MM.1S (cell line): ENCODE results near the gene PCDHGA5.
A peak's percentile ranks its signal among the peaks of the same experiment; 100 is the strongest.
"Not testable (repeated sequence)": the region's sequence is repeated elsewhere in the genome, so short reads cannot be mapped to it uniquely, and the experiment has no call there.

Experiments
- DNase-seq: peaks from one replicate; pipeline ENCODE4 v3.0.0-alpha.2; 2015
- H2AFZ ChIP-seq: fragments of 300-600 bp; sonication (generic); 2 replicates; pipeline ENCODE4 v1.6.0; 2016; ENCODE audit warnings: antibody characterized with exemption, low read length
- H3F3A ChIP-seq: fragments of 300-600 bp; sonication (generic); 2 replicates; pipeline ENCODE4 v1.6.1; 2016; ENCODE audit warnings: mild to moderate bottlenecking, antibody characterized with exemption, low read length, moderate library complexity, mixed read lengths; ENCODE audit not compliant: insufficient read depth
- H3K27ac ChIP-seq: fragments of 300-600 bp; sonication (generic); 2 replicates; pipeline ENCODE4 v1.5.1; 2016; ENCODE audit warnings: mild to moderate bottlenecking, low read length
- H3K27me3 ChIP-seq: fragments of 300-600 bp; sonication (generic); replicated peaks from 2 replicates; pipeline ENCODE4 v1.6.0; 2016; ENCODE audit warnings: low read length; ENCODE audit not compliant: insufficient read depth
- H3K36me3 ChIP-seq: fragments of 300-600 bp; sonication (generic); replicated peaks from 2 replicates; pipeline ENCODE4 v1.6.1; 2016; ENCODE audit warnings: mild to moderate bottlenecking, low read length, mixed read lengths; ENCODE audit not compliant: insufficient read depth
- H3K4me1 ChIP-seq: fragments of 300-600 bp; sonication (generic); 2 replicates; pipeline ENCODE4 v1.6.1; 2016; ENCODE audit warnings: low read length, mixed read lengths
- H3K4me2 ChIP-seq: fragments of 300-600 bp; sonication (generic); 2 replicates; pipeline ENCODE4 v1.6.0; 2016; ENCODE audit warnings: low read depth, low read length
- H3K4me3 ChIP-seq: fragments of 300-600 bp; sonication (generic); 2 replicates; pipeline ENCODE4 v1.5.1; 2016; ENCODE audit warnings: low read length, mixed read lengths
- H3K79me2 ChIP-seq: fragments of 300-600 bp; sonication (generic); 2 replicates; pipeline ENCODE4 v1.6.1; 2016; ENCODE audit warnings: mixed run types, low read length, mixed read lengths
- H3K9ac ChIP-seq: fragments of 300-600 bp; sonication (generic); 2 replicates; pipeline ENCODE4 v1.6.1; 2016; ENCODE audit warnings: low read length, mixed read lengths
- H3K9me2 ChIP-seq: fragments of 300-600 bp; sonication (generic); replicated peaks from 2 replicates; pipeline ENCODE4 v1.6.1; 2016; ENCODE audit warnings: mild to moderate bottlenecking, low read length, mixed read lengths; ENCODE audit not compliant: insufficient read depth
- H3K9me3 ChIP-seq: fragments of 300-600 bp; sonication (generic); replicated peaks from 2 replicates; pipeline ENCODE4 v1.6.1; 2016; ENCODE audit warnings: mild to moderate bottlenecking, low read length, mixed read lengths; ENCODE audit not compliant: insufficient read depth
- H4K20me1 ChIP-seq: fragments of 300-600 bp; sonication (generic); 2 replicates; pipeline ENCODE4 v1.6.1; 2016; ENCODE audit warnings: mild to moderate bottlenecking, low read length, moderate library complexity, mixed read lengths; ENCODE audit not compliant: insufficient read depth
- CTCF ChIP-seq: fragments of 300-600 bp; sonication (generic); IDR thresholded peaks from 2 replicates; pipeline ENCODE4 v1.5.1; 2016; ENCODE audit warnings: antibody characterized with exemption, low read length, mixed read lengths
- EZH2 ChIP-seq: fragments of 300-600 bp; sonication (generic); optimal IDR thresholded peaks from 2 replicates; pipeline ENCODE3; 2017; ENCODE audit warnings: low read depth, mild to moderate bottlenecking, antibody characterized with exemption, low read length, mixed read lengths
- EZH2phosphoT487 ChIP-seq: fragments of 300-600 bp; sonication (generic); IDR thresholded peaks from 2 replicates; pipeline ENCODE4 v1.6.1; 2018; ENCODE audit warnings: antibody characterized with exemption, low read length

Gene PCDHGA5

GRCh38 chr5:141399555-141400258 is 35.7 kb downstream of the PCDHGA5 start:
- DNase-seq, result no peak
- Histone ChIP-seq H4K20me1 (no peaks in the 10 kb centered on the region), H2AFZ (no peak overlapping the region), H3K36me3 (no peaks in the 10 kb centered on the region), H3K9ac (no peak overlapping the region), H3K27ac (no peak overlapping the region), H3K4me1 (no peaks in the 10 kb centered on the region), H3K79me2 (no peaks in the 10 kb centered on the region), H3K9me2 (no peaks in the 10 kb centered on the region), H3K27me3 (peaks cover 11% of the 10 kb centered on the region; the same call in 1 of the 2 replicates), H3K4me3 (no peak overlapping the region), H3K9me3 (no peaks in the 10 kb centered on the region), H3K4me2 (no peak overlapping the region), H3F3A (no peaks in the 10 kb centered on the region)
- TF ChIP-seq CTCF (no peak), EZH2 (no peak), EZH2phosphoT487 (no peak)

DNA sequence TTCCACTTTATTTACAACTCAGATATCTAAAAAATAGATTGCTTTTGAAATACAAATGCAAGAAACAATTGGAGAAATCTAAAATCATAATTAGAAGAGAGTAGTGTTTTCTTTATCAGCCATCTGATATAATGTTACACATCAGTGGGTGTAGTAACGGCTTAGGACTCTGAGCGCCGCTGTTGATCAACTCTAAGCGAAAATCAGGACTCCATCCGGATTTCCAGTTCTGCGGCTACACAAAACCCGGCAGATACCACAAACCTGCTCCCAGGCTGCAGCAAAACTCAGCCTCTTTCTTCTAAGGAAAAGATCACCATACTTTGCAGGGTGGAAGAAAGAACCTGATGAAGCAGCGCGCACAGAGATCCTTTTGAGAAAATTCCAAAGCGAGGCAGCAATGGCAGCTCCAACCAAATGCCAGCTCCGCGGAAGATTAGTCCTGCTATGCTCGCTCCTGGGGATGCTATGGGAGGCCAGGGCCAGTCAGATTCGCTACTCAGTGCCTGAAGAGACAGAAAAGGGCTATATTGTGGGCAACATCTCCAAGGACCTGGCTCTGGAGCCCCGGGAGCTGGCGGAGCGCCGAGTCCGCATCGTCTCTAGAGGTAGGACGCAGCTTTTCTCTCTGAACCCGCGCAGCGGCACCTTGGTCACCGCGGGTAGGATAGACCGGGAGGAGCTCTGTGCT is 38.7 kb downstream of the PCDHGA5 start, which contains the start of gene PCDHGA9:
Gene PCDHGA9, plus strand, starts transcription at position 226 of the 691 bp plus-strand sequence. Its CDS starts 175 bp downstream, at position 401.
- H3K9ac ChIP-seq, result no peak within 1 kb of the TSS
- H3K79me2 ChIP-seq, result no peaks in the 10 kb centered on the region
- peaks cover 11% of the 10 kb centered on the region; the same call in 1 of the 2 replicates for H3K27me3 ChIP-seq
- 0 out of 2 replicates have a peak within 1 kb of the TSS, but pooled peaks have one; percentile 21 for H2AFZ ChIP-seq
- no peak within 1 kb of the TSS for H3K4me2 ChIP-seq
- no peaks in the 10 kb centered on the region for H3K9me2 ChIP-seq
- no peaks in the 10 kb centered on the region for H3F3A ChIP-seq
- no peaks in the 10 kb centered on the region; the same call in 1 of the 2 replicates for H3K36me3 ChIP-seq
- TF ChIP-seq EZH2phosphoT487 (no peak), CTCF (peak; percentile 45)
- H3K4me3 ChIP-seq, result no peak within 1 kb of the TSS
- no peaks in the 10 kb centered on the region for H3K4me1 ChIP-seq
- DNase-seq, result peak; percentile 23
- H4K20me1 ChIP-seq, result no peaks in the 10 kb centered on the region
- H3K9me3 ChIP-seq, result no peaks in the 10 kb centered on the region
- H3K27ac ChIP-seq, result no peak within 1 kb of the TSS

GRCh38 chr5:141403387-141403786 is 39.4 kb downstream of the PCDHGA5 start:
- Histone ChIP-seq H3K9me3 (no peaks in the 10 kb centered on the region), H4K20me1 (no peaks in the 10 kb centered on the region), H3K4me2 (no peak overlapping the region), H3K9me2 (no peaks in the 10 kb centered on the region), H3K27me3 (peaks cover 11% of the 10 kb centered on the region; the same call in 1 of the 2 replicates), H3K79me2 (no peaks in the 10 kb centered on the region), H3K36me3 (no peaks in the 10 kb centered on the region; the same call in 1 of the 2 replicates), H2AFZ (no peak overlapping the region), H3F3A (no peaks in the 10 kb centered on the region), H3K27ac (no peak overlapping the region), H3K9ac (no peak overlapping the region), H3K4me3 (no peak overlapping the region), H3K4me1 (no peaks in the 10 kb centered on the region)
- DNase-seq, result no peak
- TF ChIP-seq CTCF (no peak), EZH2 (no peak), EZH2phosphoT487 (no peak)

DNA sequence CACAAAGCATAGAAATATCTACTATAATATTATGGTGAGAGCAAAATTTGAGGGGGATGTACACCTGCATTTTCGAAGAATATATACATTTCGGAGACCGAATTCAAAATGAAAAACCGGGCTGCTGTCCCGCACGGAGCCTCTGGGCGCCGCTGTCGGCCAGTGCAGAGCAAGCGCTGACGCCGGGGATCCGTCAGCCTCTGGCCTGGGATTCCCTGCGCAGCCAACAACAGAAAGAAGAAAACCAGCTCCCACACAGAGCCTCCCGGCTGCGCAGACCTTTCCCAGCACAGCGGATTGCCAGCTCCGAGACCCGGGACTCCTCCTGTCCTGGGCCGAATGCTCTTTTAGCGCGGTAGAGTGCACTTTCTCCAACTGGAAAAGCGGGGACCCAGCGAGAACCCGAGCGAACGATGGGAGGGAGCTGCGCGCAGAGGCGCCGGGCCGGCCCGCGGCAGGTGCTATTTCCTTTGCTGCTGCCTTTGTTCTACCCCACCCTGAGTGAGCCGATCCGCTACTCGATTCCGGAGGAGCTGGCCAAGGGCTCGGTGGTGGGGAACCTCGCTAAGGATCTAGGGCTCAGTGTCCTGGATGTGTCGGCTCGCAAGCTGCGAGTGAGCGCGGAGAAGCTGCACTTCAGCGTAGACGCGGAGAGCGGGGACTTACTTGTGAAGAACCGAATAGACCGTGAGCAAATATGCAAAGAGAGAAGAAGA is 44.0 kb downstream of the PCDHGA5 start, which contains the start of gene PCDHGB6:
Gene PCDHGB6, plus strand, starts transcription at position 232 of the 716 bp plus-strand sequence. Its CDS starts 182 bp downstream, at position 414.
- not testable (repeated sequence) for H3K36me3 ChIP-seq, H4K20me1 ChIP-seq, DNase-seq, H3K27me3 ChIP-seq, H3K79me2 ChIP-seq, H3K4me2 ChIP-seq, H2AFZ ChIP-seq, H3K9ac ChIP-seq, H3K4me3 ChIP-seq, H3F3A ChIP-seq, H3K27ac ChIP-seq, H3K9me3 ChIP-seq, H3K4me1 ChIP-seq, H3K9me2 ChIP-seq
